ENCODE measurements around the gene MMP24. TPM values are rescaled to one million over a fixed set of nuclear protein-coding genes. Genes with fewer than 3 reads are reported as not detected.

The MMP24 gene
- polyA plus RNA-seq, 4 donors: 1.5 to 2.4 (median 2.2) TPM

- DNase-seq (ENCODE audit: low read depth in 4 of 4, low spot score in 3 of 4): no peak
These were observed 99.7 kb downstream of the MMP24 start for GRCh38 chr20:35326021-35326739.

Other genes starting within 250 kb of the MMP24 start
- gene TRPC4AP, start 133.9 kb upstream of the MMP24 start, polyA plus RNA-seq (ENCODE audit: insufficient read length in 4 of 4): 10 to 100 TPM; 65.7 to 71.0 (median 67.1) TPM
- 10 to 100 TPM; 10.1 to 17.4 (median 15.8) TPM for gene EDEM2, start 79.4 kb upstream of the MMP24 start, polyA plus RNA-seq (ENCODE audit: insufficient read length in 4 of 4)
- gene PROCR, start 54.6 kb upstream of the MMP24 start, polyA plus RNA-seq (ENCODE audit: insufficient read length in 4 of 4): 100 to 1,000 TPM in 1 of 4 donors, 10 to 100 TPM in 2, 1 to 10 TPM in 1; 10.0 to 100 (median 12.0) TPM
- 10 to 100 TPM; 27.5 to 54.7 (median 33.1) TPM for gene MMP24OS, start 51.4 kb downstream of the MMP24 start, polyA plus RNA-seq (ENCODE audit: insufficient read length in 4 of 4)
- 100 to 1,000 TPM in 3 of 4 donors, 10 to 100 TPM in 1; 82.7 to 165 (median 130) TPM for gene EIF6, start 58.1 kb downstream of the MMP24 start, polyA plus RNA-seq (ENCODE audit: insufficient read length in 4 of 4)
- under 1 TPM in 1 of 4 donors, not detected in 3; 0.09 TPM for gene FAM83C, start 65.7 kb downstream of the MMP24 start, polyA plus RNA-seq (ENCODE audit: insufficient read length in 4 of 4)
- 10 to 100 TPM; 38.5 to 61.4 (median 53.2) TPM for gene UQCC1, start 185.3 kb downstream of the MMP24 start, polyA plus RNA-seq (ENCODE audit: insufficient read length in 4 of 4)
- under 1 TPM; 0.12 to 0.75 (median 0.21) TPM for gene GDF5, start 211.5 kb downstream of the MMP24 start, polyA plus RNA-seq (ENCODE audit: insufficient read length in 4 of 4)
- 10 to 100 TPM; 41.3 to 67.2 (median 47.3) TPM for gene CEP250, start 228.9 kb downstream of the MMP24 start, polyA plus RNA-seq (ENCODE audit: insufficient read length in 4 of 4)

Measured in left renal pelvis (tissue), 4 donors.